Activated T-cell treated with anti-CD3 and anti-CD28 coated beads for 4 hours (primary cell): ENCODE data around the gene WAPL.
"Not testable (repeated sequence)": the region's sequence is repeated elsewhere in the genome, so short reads cannot be mapped to it uniquely, and the experiment has no call there.

Experiments
- DNase-seq: peaks from one replicate; pipeline ENCODE4 v3.0.0-alpha.2; 2020

Gene WAPL, protein sequence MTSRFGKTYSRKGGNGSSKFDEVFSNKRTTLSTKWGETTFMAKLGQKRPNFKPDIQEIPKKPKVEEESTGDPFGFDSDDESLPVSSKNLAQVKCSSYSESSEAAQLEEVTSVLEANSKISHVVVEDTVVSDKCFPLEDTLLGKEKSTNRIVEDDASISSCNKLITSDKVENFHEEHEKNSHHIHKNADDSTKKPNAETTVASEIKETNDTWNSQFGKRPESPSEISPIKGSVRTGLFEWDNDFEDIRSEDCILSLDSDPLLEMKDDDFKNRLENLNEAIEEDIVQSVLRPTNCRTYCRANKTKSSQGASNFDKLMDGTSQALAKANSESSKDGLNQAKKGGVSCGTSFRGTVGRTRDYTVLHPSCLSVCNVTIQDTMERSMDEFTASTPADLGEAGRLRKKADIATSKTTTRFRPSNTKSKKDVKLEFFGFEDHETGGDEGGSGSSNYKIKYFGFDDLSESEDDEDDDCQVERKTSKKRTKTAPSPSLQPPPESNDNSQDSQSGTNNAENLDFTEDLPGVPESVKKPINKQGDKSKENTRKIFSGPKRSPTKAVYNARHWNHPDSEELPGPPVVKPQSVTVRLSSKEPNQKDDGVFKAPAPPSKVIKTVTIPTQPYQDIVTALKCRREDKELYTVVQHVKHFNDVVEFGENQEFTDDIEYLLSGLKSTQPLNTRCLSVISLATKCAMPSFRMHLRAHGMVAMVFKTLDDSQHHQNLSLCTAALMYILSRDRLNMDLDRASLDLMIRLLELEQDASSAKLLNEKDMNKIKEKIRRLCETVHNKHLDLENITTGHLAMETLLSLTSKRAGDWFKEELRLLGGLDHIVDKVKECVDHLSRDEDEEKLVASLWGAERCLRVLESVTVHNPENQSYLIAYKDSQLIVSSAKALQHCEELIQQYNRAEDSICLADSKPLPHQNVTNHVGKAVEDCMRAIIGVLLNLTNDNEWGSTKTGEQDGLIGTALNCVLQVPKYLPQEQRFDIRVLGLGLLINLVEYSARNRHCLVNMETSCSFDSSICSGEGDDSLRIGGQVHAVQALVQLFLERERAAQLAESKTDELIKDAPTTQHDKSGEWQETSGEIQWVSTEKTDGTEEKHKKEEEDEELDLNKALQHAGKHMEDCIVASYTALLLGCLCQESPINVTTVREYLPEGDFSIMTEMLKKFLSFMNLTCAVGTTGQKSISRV (N-terminal part only)

DNA sequence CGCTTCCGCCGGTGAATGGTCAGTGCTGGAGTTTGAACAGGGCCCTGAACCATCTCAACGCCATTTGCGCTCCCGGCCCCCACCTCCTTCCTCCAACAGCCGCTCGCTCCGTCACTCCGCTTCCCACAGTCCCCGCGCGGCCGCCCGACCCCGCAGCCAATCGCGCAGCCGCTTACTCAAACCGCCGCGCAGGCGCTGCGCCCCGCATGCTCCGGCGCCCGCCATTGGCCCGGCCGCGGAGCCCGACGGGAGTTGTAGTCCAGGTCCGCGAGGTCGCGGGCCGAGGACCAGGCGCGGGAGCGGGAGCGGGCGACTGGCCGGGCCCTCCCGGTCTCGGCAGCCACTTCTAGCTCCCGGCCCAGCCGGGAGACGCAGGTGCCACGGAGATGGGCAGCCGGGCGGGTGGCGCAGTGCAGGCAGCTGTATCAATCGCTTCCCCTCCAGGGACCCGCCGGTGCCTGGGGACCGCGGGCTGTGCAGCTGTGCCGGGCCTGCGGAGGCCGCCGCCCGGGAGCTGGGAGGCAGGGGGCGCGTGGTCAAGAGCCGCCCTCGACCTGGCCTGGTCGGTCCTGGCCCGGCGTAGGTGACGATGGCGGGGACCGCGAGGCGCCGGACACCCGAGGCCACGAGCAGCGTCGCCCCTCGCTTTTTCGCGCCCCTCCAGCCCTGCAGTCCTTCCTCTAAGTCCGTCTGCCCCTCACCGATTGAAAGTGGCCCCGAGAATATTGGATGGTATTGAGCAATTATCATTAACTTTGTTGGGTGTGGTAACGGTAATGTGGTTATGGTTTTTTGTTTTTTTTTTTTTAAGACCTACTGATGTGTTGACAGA is at the start of gene WAPL:
WAPL (minus strand) TSS at position 115 of the 832 bp plus-strand sequence. CDS start 3,723 bp downstream, outside the sequence.
- DNase-seq = peak; percentile 90

DNA sequence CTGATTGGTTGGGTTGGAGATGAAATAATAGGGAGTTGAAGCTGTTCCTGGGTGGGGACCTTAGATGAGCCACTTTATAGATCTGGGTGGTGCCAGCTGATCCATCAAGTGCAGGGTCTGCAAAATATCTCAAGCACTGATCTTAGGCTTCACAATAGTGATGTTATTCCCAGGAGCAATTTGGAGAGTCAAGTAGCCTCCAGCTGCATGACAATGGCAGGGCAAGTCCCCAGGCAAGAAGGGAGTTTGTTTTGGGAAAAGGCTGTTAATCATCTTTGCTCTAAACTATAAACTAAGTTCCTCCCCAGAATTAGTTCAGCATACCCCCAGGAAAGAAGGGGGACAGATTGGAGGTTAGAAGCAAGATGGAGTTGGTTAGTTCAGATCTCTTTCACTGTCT is 47.7 kb upstream of the WAPL start:
- no peak for DNase-seq

DNA sequence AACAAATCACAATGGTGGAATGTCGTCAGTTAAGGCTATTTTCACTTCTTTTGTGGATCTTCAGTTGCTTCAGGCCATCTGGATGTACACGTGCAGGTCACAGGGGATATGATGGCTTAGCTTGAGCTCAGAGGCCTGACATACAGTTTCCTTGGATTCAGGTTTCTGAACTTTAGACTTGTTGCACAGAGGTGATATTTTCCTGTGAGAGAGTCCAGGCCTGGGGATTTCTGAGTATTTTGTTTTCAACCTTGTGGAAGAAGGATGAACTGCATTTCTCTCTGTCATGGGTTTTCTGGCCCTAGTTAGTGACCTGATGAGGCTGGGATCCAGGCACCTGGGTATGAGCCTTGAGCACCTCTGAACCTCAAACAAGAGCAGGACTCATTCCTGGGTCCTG is 44.9 kb upstream of the WAPL start:
- DNase-seq = not testable (repeated sequence)

DNA sequence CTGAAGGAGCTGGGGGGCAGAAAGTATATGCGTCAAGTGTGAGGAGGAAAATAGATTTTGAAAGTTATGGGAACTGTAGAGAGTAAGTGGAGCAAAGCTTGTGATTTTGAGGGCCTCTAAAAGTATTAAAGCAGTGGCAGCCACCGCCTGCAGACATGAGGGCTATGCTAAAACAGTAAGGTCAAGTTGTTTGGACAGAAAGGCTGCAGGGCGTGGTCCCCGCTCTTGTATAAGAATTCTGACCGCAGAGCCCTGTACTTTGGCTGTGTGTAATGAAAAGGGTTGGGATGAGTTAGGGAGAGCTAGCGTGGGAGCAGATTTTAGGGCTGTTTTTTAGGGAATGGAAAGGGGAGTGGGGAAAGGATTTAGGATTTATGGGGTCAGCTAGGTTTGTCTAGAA is 41.7 kb upstream of the WAPL start:
- DNase-seq = not testable (repeated sequence)

DNA sequence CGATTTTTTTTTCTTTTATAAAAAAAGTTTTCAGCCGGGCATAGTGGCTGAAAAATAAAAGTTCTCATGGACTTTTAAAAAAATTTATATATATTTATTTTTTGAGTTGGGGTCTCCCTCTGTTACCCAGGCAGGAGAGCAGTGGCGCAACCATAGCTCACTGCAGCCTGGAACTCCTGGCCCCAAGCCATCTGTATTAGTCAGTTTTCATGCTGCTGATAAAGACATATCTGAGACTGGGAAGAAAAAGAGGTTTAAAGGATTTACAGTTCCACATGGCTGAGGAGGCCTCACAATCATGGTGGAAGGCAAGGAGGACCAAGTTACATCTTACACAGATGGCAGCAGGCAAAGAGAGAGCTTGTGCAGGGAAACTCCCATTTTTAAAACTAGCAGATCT is 37.1 kb upstream of the WAPL start:
- not testable (repeated sequence) for DNase-seq

DNA sequence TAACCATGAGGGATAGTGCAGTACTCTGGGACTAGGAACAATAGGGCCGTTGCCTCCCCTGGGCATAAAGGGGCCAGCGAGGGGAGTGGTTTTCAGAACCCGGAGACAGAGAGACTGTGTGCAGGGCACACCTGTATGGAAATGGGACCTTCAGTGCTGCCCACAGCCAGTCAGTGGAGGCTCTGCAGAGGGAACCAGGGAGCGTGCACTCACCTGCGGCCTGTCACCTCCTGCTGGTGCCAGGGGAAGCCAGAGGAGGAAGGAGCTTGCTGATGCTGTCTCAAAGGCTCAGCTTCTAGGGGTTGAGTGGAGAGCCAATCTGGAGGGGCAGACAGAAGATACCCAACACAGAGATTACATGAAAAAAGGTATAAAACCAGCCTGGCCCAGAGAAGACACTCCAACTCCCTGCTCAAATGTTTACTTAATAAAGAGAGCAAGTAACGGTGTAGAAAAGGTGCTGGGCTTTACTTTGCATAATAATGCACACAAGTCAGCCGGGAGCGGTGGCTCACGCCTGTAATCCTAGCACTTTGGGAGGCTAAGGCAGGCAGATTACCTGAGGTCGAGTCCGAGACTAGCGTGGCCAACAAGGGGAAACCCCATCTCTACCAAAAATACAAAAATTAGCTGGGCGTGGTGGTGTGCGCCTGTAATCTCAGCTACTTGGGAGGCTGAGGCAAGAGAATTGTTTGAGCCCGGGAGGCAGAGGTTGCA is 35.5 kb upstream of the WAPL start:
- no peak for DNase-seq

DNA sequence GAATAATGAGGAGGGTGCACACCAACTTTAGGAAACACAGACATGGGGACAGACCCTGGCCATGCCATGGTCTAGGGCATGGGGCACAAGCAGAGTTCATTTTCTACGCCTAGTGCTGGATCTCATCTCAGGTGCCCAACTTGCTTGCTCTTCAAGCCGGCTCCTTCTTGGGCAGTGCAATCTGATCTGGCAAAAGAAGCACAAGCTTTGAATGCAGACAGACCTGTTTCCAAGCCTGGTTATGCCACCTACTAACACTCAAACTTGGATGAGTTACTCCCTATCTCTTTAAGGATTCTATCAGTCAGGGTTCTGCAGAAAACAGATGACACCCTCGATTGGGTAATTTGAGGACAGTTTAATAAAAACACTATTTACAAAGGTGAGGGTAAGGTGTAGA is 34.9 kb upstream of the WAPL start:
- DNase-seq = no peak

DNA sequence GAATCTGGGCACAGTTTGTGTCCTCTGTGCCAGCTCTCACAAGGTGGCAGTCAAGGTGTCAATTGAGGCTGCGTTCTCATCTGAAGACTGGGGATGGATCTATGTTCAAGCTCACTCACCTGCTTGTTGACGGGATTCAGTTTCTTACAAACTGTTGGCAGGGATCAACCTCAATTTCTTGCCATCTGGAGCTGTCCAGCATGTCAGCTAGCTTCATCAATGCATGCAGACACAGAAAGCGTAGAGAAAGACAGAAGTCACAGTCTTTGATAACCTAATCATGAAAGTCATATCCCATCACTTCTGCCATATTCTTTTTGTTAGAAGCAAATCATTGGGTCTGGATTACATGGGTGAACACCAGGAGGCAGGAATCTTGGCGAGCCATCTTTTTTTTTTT is 32.0 kb upstream of the WAPL start:
- no peak for DNase-seq

DNA sequence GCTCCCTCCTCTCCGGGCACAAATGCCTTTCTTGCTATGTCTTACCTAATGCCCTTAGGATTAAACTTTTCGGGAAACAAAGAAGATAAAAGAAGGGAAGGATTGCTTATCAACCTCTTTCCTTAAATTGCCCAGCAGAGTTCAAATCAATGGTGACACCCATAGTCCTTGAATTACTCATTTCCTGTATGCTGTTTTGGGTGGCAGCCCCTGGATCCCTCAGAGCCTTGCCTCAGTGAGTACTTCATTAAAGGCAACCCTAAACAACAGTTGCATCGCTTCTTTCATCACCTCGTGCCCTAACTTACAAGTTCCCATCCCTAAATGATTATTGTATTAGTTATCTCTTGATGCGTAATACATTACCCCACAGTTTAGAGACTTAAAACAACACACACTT is 31.6 kb upstream of the WAPL start:
- no peak for DNase-seq

DNA sequence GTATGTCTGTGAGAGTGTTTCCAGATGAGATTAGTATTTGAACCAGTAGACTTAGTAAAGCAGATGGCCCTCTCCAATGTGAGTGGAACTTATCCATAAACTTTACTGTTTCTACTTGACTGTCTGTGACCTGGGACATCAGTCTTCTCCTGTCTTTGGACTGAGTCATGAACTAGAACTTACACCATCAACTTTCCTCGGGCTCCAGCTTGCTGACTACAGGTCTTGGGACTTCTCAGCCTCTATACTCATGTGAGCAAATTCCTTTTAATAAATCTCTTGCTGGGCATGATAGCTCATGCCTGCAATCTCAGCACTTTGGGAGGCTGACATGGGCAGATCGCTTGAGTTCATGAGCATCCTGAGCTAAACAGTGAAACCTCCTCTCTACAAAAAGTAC is 25.7 kb upstream of the WAPL start:
- no peak for DNase-seq

DNA sequence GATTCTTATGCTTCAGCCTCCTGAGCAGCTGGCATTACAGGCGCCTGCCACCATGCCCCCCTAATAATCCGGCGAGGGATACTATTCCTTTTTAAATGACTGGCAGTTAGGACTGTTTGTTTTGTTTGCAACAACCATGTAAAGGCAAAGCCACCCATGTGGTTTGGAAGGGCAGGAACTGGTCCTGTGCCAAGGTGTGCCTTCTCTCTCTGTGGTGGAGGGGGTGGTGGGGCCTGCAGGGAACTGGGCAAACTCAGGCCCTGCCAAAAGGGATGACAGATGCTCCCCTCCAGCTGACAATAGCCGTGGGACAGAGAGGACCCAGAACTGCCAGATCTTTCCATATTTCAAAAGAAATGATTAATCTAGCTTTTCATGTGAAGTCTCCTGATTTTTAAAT is 23.5 kb upstream of the WAPL start:
- no peak for DNase-seq

DNA sequence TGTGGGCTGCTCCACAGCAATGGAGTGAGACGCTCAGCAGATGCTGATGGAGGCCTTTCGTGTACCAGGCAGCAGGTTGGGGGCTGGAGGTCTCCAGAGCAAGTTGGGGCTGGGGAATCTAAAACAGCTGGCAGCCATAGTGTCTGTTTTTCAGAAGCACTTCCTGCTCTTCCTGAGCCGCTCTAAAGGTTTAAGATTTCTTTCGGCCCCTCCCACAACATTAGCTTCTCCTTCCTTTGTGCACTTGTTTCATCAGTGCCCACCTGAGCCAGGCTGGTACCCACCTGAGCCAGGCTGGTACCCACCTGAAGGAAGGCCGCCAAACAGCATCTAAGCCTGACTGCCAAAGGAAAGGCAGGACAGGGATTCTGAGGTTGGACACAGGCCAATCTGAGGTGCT is 18.4 kb upstream of the WAPL start:
- DNase-seq = no peak

DNA sequence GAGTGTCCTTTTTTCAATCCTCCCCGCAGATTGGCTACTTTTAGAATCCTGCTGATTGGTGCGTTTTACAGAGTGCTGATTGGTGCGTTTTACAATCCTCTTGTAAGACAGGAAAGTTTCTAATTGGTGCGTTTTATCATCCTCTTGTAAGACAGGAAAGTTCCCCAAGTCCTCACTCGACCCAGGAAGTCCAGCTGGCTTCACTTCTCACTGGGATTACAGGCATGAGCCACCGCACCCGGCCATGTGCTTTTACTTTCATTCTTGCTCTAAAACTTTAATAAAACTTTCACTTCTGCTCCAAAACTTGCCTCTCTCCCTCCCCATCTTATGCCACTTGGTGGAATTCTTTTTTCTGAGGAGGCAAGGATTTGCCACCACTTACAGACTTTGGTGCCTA is 17.0 kb upstream of the WAPL start:
- DNase-seq = no peak

DNA sequence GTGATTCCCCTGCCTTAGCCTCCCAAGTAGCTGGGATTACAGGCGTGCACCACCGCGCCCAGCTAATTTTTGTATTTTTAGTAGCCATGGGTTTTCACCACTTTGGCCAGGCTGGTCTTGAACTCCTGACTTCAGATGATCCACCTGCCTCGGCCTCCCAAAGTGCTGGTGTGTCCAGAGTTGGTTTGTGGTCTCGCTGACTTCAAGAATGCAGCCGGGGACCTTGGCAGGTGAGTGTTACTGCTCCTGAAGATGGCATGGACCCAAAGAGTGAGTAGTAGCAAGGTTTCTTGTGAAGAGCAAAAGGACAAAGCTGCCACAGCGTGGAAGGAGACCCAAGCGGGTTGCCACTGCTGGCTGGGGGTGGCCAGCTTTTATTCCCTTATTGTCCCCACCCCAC is 16.4 kb upstream of the WAPL start:
- not testable (repeated sequence) for DNase-seq

DNA sequence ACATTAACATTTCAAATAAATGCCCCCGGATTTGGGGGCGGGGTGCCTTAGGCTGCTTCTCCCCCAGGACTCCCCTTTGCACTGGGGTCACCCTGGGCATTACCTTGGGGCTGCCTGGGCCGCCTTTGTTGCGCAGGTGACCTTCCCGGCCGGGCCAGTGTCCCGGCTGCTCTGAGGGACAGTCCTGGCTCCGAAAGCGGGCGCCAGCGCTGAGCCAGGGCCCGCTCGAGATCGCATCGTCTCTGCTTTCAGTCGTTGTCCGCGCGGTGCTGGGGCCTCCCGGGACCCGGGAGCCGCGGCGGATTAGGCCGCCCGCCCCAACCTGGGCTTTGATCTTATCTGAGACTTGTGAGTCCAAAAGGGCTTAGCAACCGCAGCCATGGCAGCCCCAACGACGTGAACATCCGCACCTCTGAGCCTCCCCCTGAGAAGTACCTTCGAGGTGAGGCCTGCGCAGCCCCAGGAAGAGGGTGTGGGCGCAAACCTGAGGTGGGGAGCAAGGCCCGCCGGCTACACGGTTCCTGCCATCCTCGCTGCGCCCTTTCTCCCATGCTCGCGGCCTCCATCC is 14.8 kb upstream of the WAPL start:
- DNase-seq = peak; percentile 19

DNA sequence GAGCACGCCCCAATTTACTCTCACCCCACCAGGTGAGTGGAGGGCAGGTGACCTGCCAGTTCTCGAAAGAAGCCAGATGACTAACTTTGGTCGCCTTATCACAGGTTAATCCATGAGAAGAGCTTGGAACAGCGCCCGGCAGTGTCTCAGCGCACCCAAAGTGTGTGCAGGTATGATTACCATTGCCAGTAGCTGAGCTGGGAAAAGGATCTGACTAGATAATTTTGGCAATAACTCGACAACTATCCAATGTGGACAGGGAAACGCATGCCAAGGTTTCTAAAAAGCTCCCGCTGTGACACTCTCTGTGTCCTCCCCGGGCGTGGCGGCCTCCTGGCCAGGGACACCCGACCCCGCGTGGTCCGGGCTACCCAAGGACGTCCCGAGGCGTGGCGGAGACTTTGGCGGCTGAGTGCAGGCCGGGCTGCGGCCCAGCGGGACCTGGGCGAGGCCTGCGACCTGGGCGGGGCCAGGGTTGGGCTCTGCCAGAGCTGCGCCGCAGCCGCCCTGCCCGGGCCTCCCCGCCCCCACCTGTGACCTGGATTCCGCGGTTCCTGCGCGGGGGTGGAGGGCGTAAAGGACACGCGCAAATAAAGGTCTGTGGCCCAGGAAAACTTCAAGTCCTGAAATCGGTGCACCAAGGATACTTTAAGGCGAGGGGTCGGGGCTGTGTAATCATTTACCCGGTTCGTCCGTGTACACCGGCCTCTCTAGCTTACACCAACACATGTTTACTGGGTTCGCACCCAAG is 13.7 kb upstream of the WAPL start:
- no peak for DNase-seq

DNA sequence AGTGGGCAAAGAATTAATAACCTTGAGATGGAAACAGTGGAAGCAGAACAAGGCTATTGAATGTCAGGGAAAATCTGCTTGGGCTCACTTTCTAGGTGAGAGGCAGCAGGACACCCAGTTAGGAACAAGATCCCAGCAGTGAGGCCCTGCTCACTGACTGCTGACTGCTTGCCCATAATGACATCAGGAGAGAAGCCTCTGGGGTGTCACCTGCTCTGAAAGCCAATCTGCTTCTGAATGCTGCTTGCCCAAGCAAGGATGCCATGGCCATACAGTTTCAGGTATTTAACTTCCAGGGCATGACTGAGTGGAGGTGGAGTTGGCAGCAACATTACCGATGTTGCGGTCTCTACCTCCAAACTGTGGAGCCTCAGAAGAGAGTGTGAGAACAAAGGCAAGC is 11.7 kb upstream of the WAPL start:
- no peak for DNase-seq

DNA sequence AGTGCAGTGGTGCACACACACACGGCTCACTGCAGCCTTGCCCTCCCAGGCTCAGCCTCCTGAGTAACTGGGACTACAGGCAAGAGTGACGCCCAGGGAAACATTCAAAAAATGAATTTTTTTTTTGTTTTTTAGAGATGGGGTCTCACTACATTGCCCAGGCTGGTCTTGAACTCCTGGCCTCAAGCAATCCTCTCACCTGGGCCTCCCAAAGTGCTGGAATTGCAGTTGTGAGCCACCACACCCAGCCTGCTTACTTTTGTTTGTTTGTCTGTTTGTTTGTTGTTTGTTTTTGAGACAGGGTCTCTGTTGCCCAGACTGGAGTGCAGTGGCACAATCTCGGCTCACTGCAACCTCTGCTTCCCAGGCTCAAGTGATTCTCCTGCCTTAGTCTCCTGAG is 7.1 kb upstream of the WAPL start:
- DNase-seq = not testable (repeated sequence)

DNA sequence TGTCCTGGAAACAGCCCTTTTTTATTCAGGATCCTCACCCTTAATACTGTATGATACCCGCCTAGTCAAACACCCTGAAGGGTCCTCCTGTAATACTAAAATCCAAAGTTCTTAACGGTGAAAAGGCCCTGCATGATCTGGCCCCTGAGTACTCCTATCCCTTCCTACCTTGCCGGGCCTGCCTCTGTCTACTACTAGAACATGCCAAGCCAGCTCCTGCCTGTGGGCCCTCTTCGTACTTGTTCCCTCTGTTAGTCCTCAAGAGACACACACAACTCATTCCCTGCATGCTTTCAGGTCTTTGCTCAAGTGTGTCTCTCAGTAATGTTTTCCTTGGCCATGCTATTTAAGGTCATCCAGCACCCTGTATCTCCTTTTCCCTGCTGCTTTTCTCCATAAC is 5.0 kb upstream of the WAPL start:
- no peak for DNase-seq

DNA sequence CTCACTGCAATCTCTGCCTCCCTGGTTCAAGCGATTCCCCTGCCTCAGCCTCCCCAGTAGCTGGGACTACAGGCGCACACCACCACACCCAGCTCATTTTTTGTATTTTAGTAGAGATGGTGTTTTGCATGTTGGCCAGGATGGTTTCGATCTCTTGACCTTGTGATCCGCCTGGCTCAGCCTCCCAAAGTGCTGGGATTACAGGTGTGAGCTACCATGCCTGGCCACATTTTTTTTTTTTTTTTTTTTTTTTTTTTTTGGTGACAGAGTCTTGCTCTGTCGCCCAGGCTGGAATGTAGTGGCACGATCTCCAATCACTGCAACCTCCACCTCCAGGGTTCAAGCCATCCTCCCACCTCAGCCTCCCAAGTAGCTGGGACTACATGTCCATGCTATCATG is 4.1 kb upstream of the WAPL start:
- not testable (repeated sequence) for DNase-seq
